ENCODE measurements around the gene RHEX.

The RHEX gene

GRCh38 chr1:206089341-206089740, 36.4 kb downstream of the RHEX start:
- DNase-seq (ENCODE audit: low read depth in 2 of 2): no peak

GRCh38 chr1:206094024-206094423, 41.1 kb downstream of the RHEX start:
- DNase-seq (ENCODE audit: low read depth in 2 of 2): no peak

- no peak for DNase-seq (ENCODE audit: low read depth in 2 of 2)
Measured at GRCh38 chr1:206097381-206097780, 44.4 kb downstream of the RHEX start.

- no peak for DNase-seq (ENCODE audit: low read depth in 2 of 2)
Measured at GRCh38 chr1:206098242-206098919, 45.4 kb downstream of the RHEX start.

- no peak for DNase-seq (ENCODE audit: low read depth in 2 of 2)
Measured at GRCh38 chr1:206100226-206100815, 47.3 kb downstream of the RHEX start.

GRCh38 chr1:206101351-206102045, 48.5 kb downstream of the RHEX start:
- DNase-seq (ENCODE audit: low read depth in 2 of 2): no peak

- no peak for DNase-seq (ENCODE audit: low read depth in 2 of 2)
Measured at GRCh38 chr1:206102292-206102936, 49.4 kb downstream of the RHEX start.

- no peak for DNase-seq (ENCODE audit: low read depth in 2 of 2)
Measured at GRCh38 chr1:206103979-206104378, 51.0 kb downstream of the RHEX start.

- no peak for DNase-seq (ENCODE audit: low read depth in 2 of 2)
Measured at GRCh38 chr1:206105464-206105995, 52.6 kb downstream of the RHEX start.

- peak; percentile 41 to 47 for DNase-seq (ENCODE audit: low read depth in 2 of 2)
Measured at GRCh38 chr1:206106328-206107167, 53.6 kb downstream of the RHEX start.

GRCh38 chr1:206107168-206107544, 54.2 kb downstream of the RHEX start:
- no peak for DNase-seq (ENCODE audit: low read depth in 2 of 2)

- DNase-seq (ENCODE audit: low read depth in 2 of 2): no peak
Measured at GRCh38 chr1:206108635-206109034, 55.7 kb downstream of the RHEX start.

- DNase-seq (ENCODE audit: low read depth in 2 of 2): no peak
Measured at GRCh38 chr1:206109718-206110117, 56.7 kb downstream of the RHEX start.

GRCh38 chr1:206110161-206110560, 57.2 kb downstream of the RHEX start:
- DNase-seq (ENCODE audit: low read depth in 2 of 2): no peak

- no peak for DNase-seq (ENCODE audit: low read depth in 2 of 2)
Measured at GRCh38 chr1:206110820-206111219, 57.8 kb downstream of the RHEX start.

- DNase-seq (ENCODE audit: low read depth in 2 of 2): no peak
Measured at GRCh38 chr1:206111271-206111927, 58.4 kb downstream of the RHEX start.

- DNase-seq (ENCODE audit: low read depth in 2 of 2): no peak
Measured at GRCh38 chr1:206112600-206113301, 59.8 kb downstream of the RHEX start.

GRCh38 chr1:206114692-206115640, 62.0 kb downstream of the RHEX start:
- no peak for DNase-seq (ENCODE audit: low read depth in 2 of 2)

GRCh38 chr1:206115791-206116190, 62.8 kb downstream of the RHEX start:
- no peak for DNase-seq (ENCODE audit: low read depth in 2 of 2)
